Natural killer cell treated with Interleukin-12 subunit alpha and Interleukin-12 subunit beta and Interleukin-15 and Interleukin-18, amount 100 ng/mL, for 72 hours (primary cell): Measurements from ENCODE around the gene MRPL49. TPM values are rescaled to one million over a fixed set of nuclear protein-coding genes. Genes with fewer than 3 reads are reported as not detected.

Source experiments
- ATAC-seq, 2 donors: fragments of 150-1000 bp; cut with Tn5 transposase in 1 of 2; sonication (Bioruptor Pico), chemical (Tn5 transposase) in 1 of 2; 2 replicates each; pipeline ENCODE4 v1.10.0; 2021
- DNase-seq: peaks from one replicate; pipeline ENCODE4 v3.0.0; 2022; ENCODE audit warnings: low spot score
- H3K27ac Mint-ChIP-seq, 2 donors: 1 replicate in 1 of 2; 2 replicates in 1 of 2; pipeline ENCODE4 v1.8.0; 2022; ENCODE audit warnings: mixed read lengths in 2 of 2, mild to moderate bottlenecking in 1 of 2, moderate library complexity in 1 of 2
- H3K27me3 Mint-ChIP-seq, 2 donors: 1 replicate in 1 of 2; 2 replicates in 1 of 2; pipeline ENCODE4 v1.8.0; 2022; ENCODE audit warnings: mixed read lengths in 2 of 2
- H3K36me3 Mint-ChIP-seq: one replicate; pipeline ENCODE4 v1.8.0; 2022; ENCODE audit warnings: mixed read lengths
- H3K4me1 Mint-ChIP-seq, 2 donors: 1 replicate in 1 of 2; 2 replicates in 1 of 2; pipeline ENCODE4 v1.8.0; 2022; ENCODE audit warnings: low read depth in 2 of 2, mixed read lengths in 2 of 2, mild to moderate bottlenecking in 1 of 2
- H3K4me3 Mint-ChIP-seq: one replicate; pipeline ENCODE4 v1.8.0; 2022; ENCODE audit warnings: mixed read lengths
- H3K9me3 Mint-ChIP-seq: 2 replicates; pipeline ENCODE4 v1.8.0; 2022; ENCODE audit warnings: mixed read lengths
- total RNA-seq, 2 donors: library from RNA; stranded (reverse); gene quantifications; one replicate each; pipeline ENCODE4 v1.2.3, GENCODE V29; 2022

Gene MRPL49
- total RNA-seq, 2 donors from 2014 or later = 77.8 to 80.4 TPM

GRCh38 chr11:65109231-65110198 is 12.6 kb upstream of the MRPL49 start:
- Mint-ChIP-seq H3K27me3 (no peaks in the 10 kb centered on the region), H3K9me3 (no peaks in the 10 kb centered on the region), H3K27ac (no peak overlapping the region), H3K4me3 (no peak overlapping the region), H3K36me3 (no peaks in the 10 kb centered on the region), H3K4me1 (peaks cover 27 to 41% of the 10 kb centered on the region in 2 donors)
- DNase-seq (peak; percentile 60), ATAC-seq (no peak)

GRCh38 chr11:65110354-65110861 is 11.7 kb upstream of the MRPL49 start:
- no peaks in the 10 kb centered on the region for H3K9me3 Mint-ChIP-seq
- no peak overlapping the region for H3K4me3 Mint-ChIP-seq
- H3K27me3 Mint-ChIP-seq = no peaks in the 10 kb centered on the region
- ATAC-seq (peak; percentile 59 to 69), DNase-seq (peak; percentile 89)
- H3K27ac Mint-ChIP-seq = no peak overlapping the region
- H3K4me1 Mint-ChIP-seq = peaks cover 26 to 35% of the 10 kb centered on the region in 2 donors
- no peaks in the 10 kb centered on the region for H3K36me3 Mint-ChIP-seq

GRCh38 chr11:65111159-65111743 is 10.9 kb upstream of the MRPL49 start:
- Mint-ChIP-seq H3K9me3 (no peaks in the 10 kb centered on the region), H3K27ac (peak overlapping the region; percentile 73 to 91), H3K4me3 (peak overlapping the region; percentile 97), H3K27me3 (no peaks in the 10 kb centered on the region), H3K36me3 (no peaks in the 10 kb centered on the region), H3K4me1 (peaks cover 20 to 29% of the 10 kb centered on the region in 2 donors)
- no peak for ATAC-seq
- no peak for DNase-seq

GRCh38 chr11:65111744-65112545 is 10.2 kb upstream of the MRPL49 start, which contains the start of gene TM7SF2:
TM7SF2 (plus strand) TSS chr11:65111872; CDS start chr11:65112016, 144 bp downstream.
- Mint-ChIP-seq H3K9me3 (no peaks in the 10 kb centered on the region), H3K36me3 (no peaks in the 10 kb centered on the region), H3K27ac (peak within 1 kb of the TSS; percentile 73 to 91), H3K27me3 (no peaks in the 10 kb centered on the region), H3K4me3 (peak within 1 kb of the TSS; percentile 97), H3K4me1 (peaks cover 20 to 27% of the 10 kb centered on the region in 2 donors)
- ATAC-seq = peak; percentile 86 to 92
- peak; percentile 95 for DNase-seq

- peak overlapping the region; percentile 10 to 45 for H3K27ac Mint-ChIP-seq
- peak; percentile 61 to 67 for ATAC-seq
- no peaks in the 10 kb centered on the region for H3K27me3 Mint-ChIP-seq
- no peaks in the 10 kb centered on the region for H3K36me3 Mint-ChIP-seq
- peaks cover 21 to 27% of the 10 kb centered on the region in 2 donors for H3K4me1 Mint-ChIP-seq
- peak overlapping the region; percentile 97 for H3K4me3 Mint-ChIP-seq
- H3K9me3 Mint-ChIP-seq = no peaks in the 10 kb centered on the region
- peak; percentile 78 for DNase-seq
These were observed 9.4 kb upstream of the MRPL49 start for GRCh38 chr11:65112546-65113360.

- Mint-ChIP-seq H3K4me3 (peak overlapping the region; percentile 97), H3K27ac (peak overlapping the region; percentile 10 to 45), H3K27me3 (no peaks in the 10 kb centered on the region), H3K36me3 (peaks cover under 1% of the 10 kb centered on the region), H3K4me1 (peaks cover 25 to 30% of the 10 kb centered on the region in 2 donors), H3K9me3 (no peaks in the 10 kb centered on the region)
- ATAC-seq (no peak), DNase-seq (peak; percentile 22)
These were observed 8.8 kb upstream of the MRPL49 start for GRCh38 chr11:65113361-65113756.

- H3K27me3 Mint-ChIP-seq = no peaks in the 10 kb centered on the region
- no peaks in the 10 kb centered on the region for H3K9me3 Mint-ChIP-seq
- H3K36me3 Mint-ChIP-seq = peaks cover 5% of the 10 kb centered on the region
- peak overlapping the region; percentile 10 to 45 for H3K27ac Mint-ChIP-seq
- ATAC-seq (no peak), DNase-seq (peak; percentile 16)
- H3K4me1 Mint-ChIP-seq = peaks cover 29 to 32% of the 10 kb centered on the region in 2 donors
- H3K4me3 Mint-ChIP-seq = peak overlapping the region; percentile 97
These were observed 8.3 kb upstream of the MRPL49 start for GRCh38 chr11:65113839-65114238.

- Mint-ChIP-seq H3K36me3 (peaks cover 7% of the 10 kb centered on the region), H3K4me3 (peak overlapping the region; percentile 12), H3K27ac (no peak overlapping the region), H3K4me1 (peaks cover 32 to 33% of the 10 kb centered on the region in 2 donors), H3K9me3 (no peaks in the 10 kb centered on the region), H3K27me3 (no peaks in the 10 kb centered on the region)
- ATAC-seq (no peak), DNase-seq (peak; percentile 53)
These were observed 7.5 kb upstream of the MRPL49 start for GRCh38 chr11:65114538-65115171.

- Mint-ChIP-seq H3K27ac (peak overlapping the region in 1 of 2 donors; percentile 95), H3K36me3 (peaks cover 7% of the 10 kb centered on the region), H3K4me3 (peak overlapping the region; percentile 86), H3K27me3 (no peaks in the 10 kb centered on the region), H3K9me3 (no peaks in the 10 kb centered on the region), H3K4me1 (peaks cover 34 to 35% of the 10 kb centered on the region in 2 donors)
- DNase-seq (no peak), ATAC-seq (no peak)
These were observed 6.6 kb upstream of the MRPL49 start for GRCh38 chr11:65115361-65116082.

GRCh38 chr11:65116370-65117205 is 5.5 kb upstream of the MRPL49 start:
- Mint-ChIP-seq H3K27me3 (no peaks in the 10 kb centered on the region), H3K4me3 (peak overlapping the region; percentile 86), H3K9me3 (no peaks in the 10 kb centered on the region), H3K36me3 (peaks cover 14% of the 10 kb centered on the region), H3K4me1 (peaks cover 32 to 42% of the 10 kb centered on the region in 2 donors), H3K27ac (peak overlapping the region; percentile 71 to 95)
- DNase-seq (no peak), ATAC-seq (peak; percentile 11 to 42)
